GM12801 (cell line): ENCODE data around the gene LRTM2.

ENCODE experiments used
- CTCF ChIP-seq: IDR thresholded peaks from one replicate; pipeline ENCODE4 v1.5.1; 2011; ENCODE audit warnings: control low read depth; ENCODE audit not compliant: insufficient read length; ENCODE audit errors: extremely low read depth

The LRTM2 gene

GRCh38 chr12:1815814-1816729 is 4.3 kb upstream of the LRTM2 start:
- TF ChIP-seq CTCF = no peak

GRCh38 chr12:1816730-1817348 is 3.5 kb upstream of the LRTM2 start:
- TF ChIP-seq CTCF = no peak

- no peak for TF ChIP-seq CTCF
These were observed 1.3 kb upstream of the LRTM2 start for GRCh38 chr12:1819050-1819449.

GRCh38 chr12:1819571-1819970 is 794 bp upstream of the LRTM2 start:
- no peak for TF ChIP-seq CTCF

GRCh38 chr12:1820896-1821291 is 529 bp downstream of the LRTM2 start:
- no peak for TF ChIP-seq CTCF

- no peak for TF ChIP-seq CTCF
These were observed 1.4 kb downstream of the LRTM2 start for GRCh38 chr12:1821805-1822204.

GRCh38 chr12:1822699-1823098 is 2.3 kb downstream of the LRTM2 start:
- no peak for TF ChIP-seq CTCF
